SU-DHL-6 (cell line): ENCODE data around the gene C4B.

Experiments used
- H2AFZ ChIP-seq: fragments of 200-600 bp; sonication (generic); 2 replicates; pipeline ENCODE4 v1.6.1; 2014; ENCODE audit warnings: low read depth, mild to moderate bottlenecking, moderate library complexity, mixed read lengths, antibody characterized with exemption, low read length; ENCODE audit not compliant: severe bottlenecking
- H3F3A ChIP-seq: fragments of 200-600 bp; shearing (Covaris generic); 2 replicates; pipeline ENCODE4 v1.6.0; 2016; ENCODE audit warnings: antibody characterized with exemption, mild to moderate bottlenecking; ENCODE audit not compliant: insufficient read depth
- H3K27ac ChIP-seq: fragments of 200-600 bp; sonication (generic); 2 replicates; pipeline ENCODE4 v1.5.1; 2016; ENCODE audit warnings: low read depth, mild to moderate bottlenecking, low read length, moderate library complexity, mixed read lengths
- H3K27me3 ChIP-seq: fragments of 200-600 bp; sonication (generic), shearing (Covaris generic); 2 replicates; pipeline ENCODE4 v1.6.0; 2014; ENCODE audit warnings: mild to moderate bottlenecking, low read length
- H3K36me3 ChIP-seq: fragments of 200-600 bp; sonication (generic); 2 replicates; pipeline ENCODE4 v1.6.1; 2014; ENCODE audit warnings: mild to moderate bottlenecking, low read length, mixed read lengths
- H3K4me2 ChIP-seq: fragments of 300-600, 200-600 bp; shearing (Covaris generic), sonication (generic); 2 replicates; pipeline ENCODE4 v1.6.0; 2014; ENCODE audit warnings: low read length, low read depth, mild to moderate bottlenecking; ENCODE audit not compliant: poor library complexity, severe bottlenecking
- H3K4me3 ChIP-seq: fragments of 200-600 bp; sonication (generic); 2 replicates; pipeline ENCODE4 v1.5.1; 2014; ENCODE audit warnings: antibody characterized with exemption, low read length, mild to moderate bottlenecking, mixed read lengths; ENCODE audit not compliant: insufficient read depth, poor library complexity, severe bottlenecking
- H3K79me2 ChIP-seq: fragments of 200-600 bp; sonication (generic); 2 replicates; pipeline ENCODE4 v1.6.1; 2014; ENCODE audit warnings: mild to moderate bottlenecking, low read length, moderate library complexity; ENCODE audit not compliant: insufficient read depth
- H3K9ac ChIP-seq: fragments of 200-600 bp; sonication (generic); 2 replicates; pipeline ENCODE4 v1.7.0; 2014; ENCODE audit warnings: mild to moderate bottlenecking, low read length
- H3K9me2 ChIP-seq: fragments of 200-600 bp; sonication (generic); replicated peaks from 2 replicates; pipeline ENCODE4 v1.6.1; 2014; ENCODE audit warnings: low read length; ENCODE audit not compliant: insufficient read depth
- H3K9me3 ChIP-seq: fragments of 200-600 bp; sonication (generic); 2 replicates; pipeline ENCODE4 v1.6.1; 2014; ENCODE audit warnings: low read length, mixed read lengths; ENCODE audit not compliant: insufficient read depth
- H4K20me1 ChIP-seq: fragments of 200-600 bp; sonication (generic); 2 replicates; pipeline ENCODE4 v1.6.1; 2014; ENCODE audit warnings: low read depth, mild to moderate bottlenecking, antibody characterized with exemption, low read length, moderate library complexity, mixed read lengths
- CTCF ChIP-seq: fragments of 200-600 bp; sonication (generic); IDR thresholded peaks from one replicate; pipeline ENCODE4 v1.5.1; 2017; ENCODE audit warnings: antibody characterized with exemption, mild to moderate bottlenecking, low read length, moderate library complexity; ENCODE audit not compliant: insufficient read depth, poor library complexity, severe bottlenecking
- EZH2phosphoT487 ChIP-seq: fragments of 200-600 bp; sonication (generic), shearing (Covaris generic); conservative IDR thresholded peaks from 2 replicates; pipeline ENCODE4 v1.6.1; 2018; ENCODE audit warnings: mild to moderate bottlenecking, antibody characterized with exemption, low read length, moderate library complexity, mixed read lengths

Gene C4B

GRCh38 chr6:32081168-32081990, 66.8 kb downstream of the C4B start:
- H3F3A ChIP-seq, result no peaks in the 10 kb centered on the region
- no peak for TF ChIP-seq CTCF
- no peak overlapping the region for H3K4me3 ChIP-seq
- H2AFZ ChIP-seq, result no peak overlapping the region
- no peaks in the 10 kb centered on the region; the same call in 1 of the 2 replicates for H3K27me3 ChIP-seq
- no peaks in the 10 kb centered on the region for H4K20me1 ChIP-seq
- H3K9me2 ChIP-seq, result no peaks in the 10 kb centered on the region
- no peak overlapping the region for H3K27ac ChIP-seq
- H3K9ac ChIP-seq, result no peak overlapping the region
- H3K36me3 ChIP-seq, result no peaks in the 10 kb centered on the region
- no peaks in the 10 kb centered on the region for H3K9me3 ChIP-seq
- H3K79me2 ChIP-seq, result no peaks in the 10 kb centered on the region
- no peak overlapping the region for H3K4me2 ChIP-seq

- H3K9me3 ChIP-seq, result no peaks in the 10 kb centered on the region
- no peak overlapping the region for H3K4me2 ChIP-seq
Measured at GRCh38 chr6:32082478-32082877, 67.9 kb downstream of the C4B start.

GRCh38 chr6:32082935-32083334, 68.3 kb downstream of the C4B start:
- TF ChIP-seq EZH2phosphoT487 (no peak), CTCF (no peak)
- Histone ChIP-seq H3F3A (no peaks in the 10 kb centered on the region), H3K79me2 (no peaks in the 10 kb centered on the region), H2AFZ (no peak overlapping the region), H3K9me2 (no peaks in the 10 kb centered on the region), H3K9ac (no peak overlapping the region), H3K27ac (no peak overlapping the region), H4K20me1 (no peaks in the 10 kb centered on the region), H3K9me3 (no peaks in the 10 kb centered on the region), H3K4me2 (no peak overlapping the region), H3K27me3 (no peaks in the 10 kb centered on the region), H3K36me3 (no peaks in the 10 kb centered on the region), H3K4me3 (no peak overlapping the region)

More at GRCh38 chr6:32082478-32082877, 67.9 kb downstream of the C4B start:
- Histone ChIP-seq H3K9ac (no peak overlapping the region), H3K9me2 (no peaks in the 10 kb centered on the region), H3K36me3 (no peaks in the 10 kb centered on the region), H3K27ac (no peak overlapping the region), H3K79me2 (no peaks in the 10 kb centered on the region), H3K4me3 (no peak overlapping the region), H3F3A (no peaks in the 10 kb centered on the region), H3K27me3 (no peaks in the 10 kb centered on the region), H2AFZ (no peak overlapping the region), H4K20me1 (no peaks in the 10 kb centered on the region)
- TF ChIP-seq CTCF, result no peak
- no peak for TF ChIP-seq EZH2phosphoT487
